Adrenal gland (tissue), 5 donors: ENCODE measurements around the gene AMY2A.
"Not testable (repeated sequence)": the region's sequence is repeated elsewhere in the genome, so short reads cannot be mapped to it uniquely, and the experiment has no call there.

Source experiments
- POLR2A ChIP-seq, 2 donors: fragments of 450-650 bp; IDR thresholded peaks; one replicate each; pipeline ENCODE4 v1.6.1; 2017; ENCODE audit warnings: antibody characterized with exemption in 2 of 2, mild to moderate bottlenecking in 2 of 2, moderate library complexity in 1 of 2
- TF ChIP-seq, protein P1 (sequence below), 6 experiments: fragments of 450-650 bp in 4 of 6; fragments of 200-600 bp in 2 of 6; sonication (generic) in 1 of 6; IDR thresholded peaks; 1 replicate in 5 of 6; 2 replicates in 1 of 6; pipeline versions ENCODE4 v1.5.1 to v1.8.0; 2016 to 2021; ENCODE audit warnings: antibody characterized with exemption in 6 of 6, mild to moderate bottlenecking in 2 of 6, moderate library complexity in 1 of 6
- donor health status: DM: no; HTN: no; CAD: no.

DNA sequence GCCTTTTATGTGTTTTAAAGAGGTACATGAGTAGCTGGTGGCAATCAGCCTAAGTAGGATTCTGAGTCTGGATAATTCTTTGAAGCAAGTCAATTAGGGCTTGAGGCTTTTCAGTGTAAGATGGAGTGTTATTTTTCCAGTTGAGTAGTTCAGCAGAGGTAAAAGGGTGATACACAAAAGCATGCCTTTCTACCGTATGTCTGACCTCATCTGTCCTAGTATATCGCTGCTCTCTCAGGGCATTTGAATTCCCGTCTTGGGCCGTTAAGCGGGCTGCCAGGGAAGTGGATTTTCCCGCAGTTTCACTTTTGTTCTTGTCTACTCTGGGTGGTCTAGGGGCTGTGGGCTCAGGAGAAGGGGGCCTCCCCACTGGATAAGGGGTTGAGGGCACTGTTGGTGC lies 36.9 kb downstream of the AMY2A start:
- TF ChIP-seq POLR2A (IDR thresholded peaks at IDR 0.05) = not testable (repeated sequence)
- TF ChIP-seq, protein P1, sequence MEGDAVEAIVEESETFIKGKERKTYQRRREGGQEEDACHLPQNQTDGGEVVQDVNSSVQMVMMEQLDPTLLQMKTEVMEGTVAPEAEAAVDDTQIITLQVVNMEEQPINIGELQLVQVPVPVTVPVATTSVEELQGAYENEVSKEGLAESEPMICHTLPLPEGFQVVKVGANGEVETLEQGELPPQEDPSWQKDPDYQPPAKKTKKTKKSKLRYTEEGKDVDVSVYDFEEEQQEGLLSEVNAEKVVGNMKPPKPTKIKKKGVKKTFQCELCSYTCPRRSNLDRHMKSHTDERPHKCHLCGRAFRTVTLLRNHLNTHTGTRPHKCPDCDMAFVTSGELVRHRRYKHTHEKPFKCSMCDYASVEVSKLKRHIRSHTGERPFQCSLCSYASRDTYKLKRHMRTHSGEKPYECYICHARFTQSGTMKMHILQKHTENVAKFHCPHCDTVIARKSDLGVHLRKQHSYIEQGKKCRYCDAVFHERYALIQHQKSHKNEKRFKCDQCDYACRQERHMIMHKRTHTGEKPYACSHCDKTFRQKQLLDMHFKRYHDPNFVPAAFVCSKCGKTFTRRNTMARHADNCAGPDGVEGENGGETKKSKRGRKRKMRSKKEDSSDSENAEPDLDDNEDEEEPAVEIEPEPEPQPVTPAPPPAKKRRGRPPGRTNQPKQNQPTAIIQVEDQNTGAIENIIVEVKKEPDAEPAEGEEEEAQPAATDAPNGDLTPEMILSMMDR (IDR thresholded peaks at IDR 0.05) = not testable (repeated sequence)
